HG03354 (cell line): Measurements from ENCODE around the gene RIN3.

ENCODE experiments used
- ATAC-seq: cut with Tn5 transposase; IDR thresholded peaks from one replicate; pipeline ENCODE4 v1.9.1; 2021; ENCODE audit warnings: mild to moderate bottlenecking; ENCODE audit not compliant: unreplicated experiment, poor library complexity, severe bottlenecking

The RIN3 gene

DNA sequence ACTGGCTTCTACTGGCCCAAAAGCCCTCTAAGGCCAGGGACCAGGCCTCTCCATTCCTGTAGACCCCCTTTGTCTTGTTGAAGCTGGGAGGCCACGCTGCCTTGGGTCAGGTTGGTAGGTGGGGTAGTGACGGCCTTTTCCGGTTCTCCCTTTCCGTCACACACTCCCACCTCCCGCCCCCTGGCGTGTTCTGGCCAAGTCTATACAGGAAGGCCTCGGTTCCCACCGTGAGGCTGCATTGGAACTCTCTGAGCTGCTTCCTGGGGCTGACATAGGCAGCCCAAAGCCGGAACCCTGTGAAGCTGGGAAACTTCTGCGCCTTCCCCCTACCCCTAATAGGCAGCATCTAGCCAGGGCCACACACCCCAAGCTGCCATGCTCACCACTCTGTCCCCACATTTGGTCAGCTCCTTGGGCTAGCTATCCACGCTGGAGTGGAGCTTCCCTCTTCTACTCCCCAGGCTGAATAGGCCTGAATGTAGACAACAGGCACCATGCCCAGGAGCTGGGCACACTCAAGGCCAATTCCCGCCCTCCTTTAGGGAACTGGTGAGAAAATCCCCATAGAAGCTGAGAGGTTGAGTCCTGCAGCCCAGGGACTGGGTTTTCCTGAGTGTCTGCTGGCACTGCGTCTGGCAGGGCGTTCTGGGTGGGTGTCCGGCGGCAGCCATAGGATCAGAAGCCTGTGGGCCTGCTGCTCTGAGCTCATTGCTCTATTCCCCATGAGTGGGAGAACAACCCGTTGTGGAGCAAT is 35.7 kb downstream of the RIN3 start:
- ATAC-seq: no peak

DNA sequence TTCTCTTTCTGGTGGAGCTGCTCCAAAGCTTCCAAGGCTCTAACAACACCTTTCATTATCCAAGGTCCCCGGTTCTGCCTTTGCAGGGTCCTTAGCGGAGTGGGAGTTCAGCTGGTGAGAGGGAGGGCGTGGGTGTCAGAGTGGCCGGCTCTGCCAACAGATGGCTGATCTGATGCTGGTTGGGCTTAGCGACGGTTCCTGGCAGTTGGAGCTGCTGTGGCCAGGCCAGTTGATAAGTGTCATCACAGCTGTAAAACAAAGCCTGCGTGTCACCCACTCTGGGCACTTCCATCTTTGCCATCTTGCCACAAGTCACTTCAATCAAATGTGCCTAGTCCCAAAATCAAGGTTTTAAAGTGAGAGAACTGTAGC is 36.3 kb downstream of the RIN3 start:
- no peak for ATAC-seq

- ATAC-seq: peak; percentile 83
These were observed 37.7 kb downstream of the RIN3 start for GRCh38 chr14:92551044-92551841.

GRCh38 chr14:92552066-92552465 is 38.5 kb downstream of the RIN3 start:
- no peak for ATAC-seq

DNA sequence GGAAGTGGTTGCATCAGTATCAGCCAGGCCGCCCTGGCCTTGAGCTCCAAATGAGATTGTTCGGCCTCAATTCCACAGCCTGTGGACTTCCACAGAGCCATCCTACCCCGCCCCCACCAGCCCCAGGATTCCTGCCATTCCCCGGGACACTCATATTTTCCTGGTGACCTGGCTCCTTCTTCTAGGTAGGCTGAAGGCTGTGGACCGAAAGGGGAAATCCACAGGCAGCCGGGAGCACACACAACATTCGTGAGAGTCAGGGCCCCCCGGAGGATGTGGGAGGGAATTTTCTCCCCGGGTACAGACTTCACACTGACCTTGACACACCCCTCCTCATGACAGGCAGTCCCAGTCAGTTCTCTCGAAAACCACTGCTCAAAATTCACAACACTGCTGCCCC is 39.9 kb downstream of the RIN3 start:
- ATAC-seq: no peak

DNA sequence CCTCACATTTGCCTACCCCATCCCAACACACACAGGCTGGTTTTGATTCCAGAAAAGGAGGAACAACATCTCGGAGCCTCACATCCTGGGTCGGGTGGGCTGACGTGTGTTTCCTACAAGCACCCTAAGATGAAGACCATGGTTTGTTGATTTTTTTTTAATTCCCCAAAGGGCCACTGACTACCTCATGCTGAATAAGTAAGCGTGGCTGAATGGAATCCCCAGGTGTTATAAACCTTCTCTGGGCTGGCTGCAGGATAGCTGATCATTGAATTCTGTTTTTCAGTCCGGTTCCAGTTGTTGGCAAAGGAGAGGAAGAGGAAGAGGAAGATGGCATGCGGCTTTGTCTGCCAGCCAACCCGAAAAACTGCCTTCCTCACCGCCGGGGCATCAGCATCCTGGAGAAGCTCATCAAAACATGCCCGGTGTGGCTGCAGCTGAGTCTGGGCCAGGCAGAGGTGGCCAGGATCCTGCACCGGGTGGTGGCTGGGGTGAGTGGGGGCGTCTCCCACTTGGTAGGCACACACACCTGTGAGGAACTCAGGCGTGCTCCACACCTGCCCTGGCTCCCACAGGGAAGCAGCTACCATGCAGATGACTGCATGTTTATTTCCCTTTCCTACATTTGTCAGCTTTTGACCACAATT is 42.0 kb downstream of the RIN3 start:
- ATAC-seq: no peak

DNA sequence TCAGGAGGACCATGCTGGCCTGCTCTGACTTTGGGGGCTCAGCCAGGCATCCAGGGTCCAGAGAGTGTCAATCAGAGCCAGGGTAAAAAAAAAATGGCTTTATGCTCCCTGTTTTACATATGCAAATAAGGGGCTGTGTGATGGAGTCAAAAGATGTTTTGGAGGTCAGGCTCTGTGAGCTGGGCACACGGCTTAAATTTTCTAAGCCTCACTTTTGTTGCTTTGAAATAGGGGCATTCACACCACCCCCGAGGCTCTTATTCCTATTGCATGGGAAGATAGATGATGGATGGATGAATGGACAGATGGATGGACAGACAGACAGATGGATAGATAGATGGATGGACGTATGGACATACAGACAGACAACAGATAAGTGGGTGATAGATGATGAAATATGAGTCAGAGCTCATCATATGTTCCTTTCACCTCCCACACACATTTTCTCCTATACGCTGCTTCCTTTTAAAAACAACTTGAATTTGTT is 42.7 kb downstream of the RIN3 start:
- no peak for ATAC-seq

GRCh38 chr14:92556863-92557543 is 43.4 kb downstream of the RIN3 start:
- no peak for ATAC-seq

- ATAC-seq: no peak
These were observed 43.9 kb downstream of the RIN3 start for GRCh38 chr14:92557544-92557912.

DNA sequence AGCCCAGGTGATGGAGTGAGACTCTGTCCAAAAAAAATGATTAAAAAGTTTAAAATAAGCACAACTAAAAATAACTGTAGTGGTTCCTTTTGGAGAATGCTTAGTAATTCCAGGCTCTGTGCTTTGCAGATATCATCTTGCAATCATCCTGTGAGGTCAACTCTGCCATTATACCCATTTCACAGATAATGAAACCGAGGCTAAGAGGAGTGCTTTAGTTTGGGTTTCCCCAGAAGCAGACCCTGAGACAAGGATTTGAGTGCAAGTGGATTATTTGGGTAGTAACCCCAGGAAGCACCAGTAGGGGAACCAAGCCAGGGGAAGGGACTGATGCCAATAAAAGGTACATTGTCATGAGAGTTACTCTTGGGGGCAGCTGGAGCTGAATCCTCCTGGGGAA is 44.7 kb downstream of the RIN3 start:
- no peak for ATAC-seq

DNA sequence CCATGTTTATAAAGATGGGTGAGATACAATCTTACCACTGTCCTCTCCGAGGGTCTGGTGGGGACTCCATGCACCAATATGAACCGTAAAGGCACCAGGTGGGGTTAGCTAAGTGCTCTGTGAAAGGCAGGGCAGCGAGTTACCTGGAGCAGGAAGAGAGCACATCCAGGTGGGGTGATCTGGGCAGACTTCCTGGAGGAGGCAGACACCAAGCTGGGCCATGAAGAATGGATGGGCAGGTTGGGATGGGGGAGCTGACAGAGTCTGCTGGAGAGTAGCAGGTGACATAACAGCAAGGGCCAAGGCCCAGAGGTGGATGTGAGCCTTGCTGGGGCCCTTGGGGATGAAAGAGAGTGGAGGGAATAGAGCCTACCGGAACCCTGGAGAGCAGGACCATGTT is 45.9 kb downstream of the RIN3 start:
- ATAC-seq: no peak

GRCh38 chr14:92560106-92560865 is 46.7 kb downstream of the RIN3 start:
- no peak for ATAC-seq

DNA sequence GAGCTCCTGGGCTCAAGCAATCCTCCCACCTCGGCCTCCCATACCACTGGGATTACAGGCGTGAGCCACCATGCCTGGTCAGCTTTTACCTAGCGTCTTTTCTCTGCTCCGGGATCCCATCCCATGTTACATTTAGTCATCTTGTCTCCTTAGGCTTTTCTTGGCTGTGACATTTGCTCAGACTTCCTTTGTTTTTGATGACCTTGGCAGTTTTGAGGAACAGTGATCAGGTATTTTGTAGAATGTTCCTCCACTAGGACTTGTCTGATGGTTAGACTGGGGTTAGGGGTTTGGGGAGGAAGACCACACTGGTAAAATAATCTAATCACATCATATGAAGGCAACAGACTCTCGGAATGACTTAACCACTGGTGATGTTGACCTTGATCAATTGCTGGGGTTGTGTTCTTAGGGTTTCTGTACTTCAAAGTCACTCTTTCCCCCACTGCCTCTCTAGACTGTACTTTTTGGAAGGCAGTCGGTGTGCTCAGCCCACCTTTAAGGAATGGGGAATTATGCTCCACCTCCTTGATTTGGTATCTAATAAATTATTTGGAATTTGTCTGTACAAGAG is 48.4 kb downstream of the RIN3 start:
- no peak for ATAC-seq

DNA sequence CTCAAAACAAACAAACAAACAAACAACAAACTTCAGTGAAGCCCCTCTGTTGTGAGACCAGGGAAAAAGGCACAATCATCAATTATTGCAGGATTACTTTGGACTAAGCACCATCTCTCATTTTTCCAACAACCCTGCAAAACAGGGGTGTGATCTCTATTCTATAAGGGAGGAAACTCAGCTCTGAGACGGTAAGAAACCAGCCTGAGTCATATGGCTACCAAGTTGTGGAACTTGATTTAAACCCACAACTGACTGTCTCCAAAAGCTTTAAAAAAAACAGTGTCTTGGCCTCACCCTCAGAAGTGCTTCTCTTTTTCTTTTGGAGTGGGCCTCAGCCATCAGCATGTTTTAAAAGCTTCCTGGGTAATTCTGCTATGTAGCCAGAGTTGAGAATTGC is 49.8 kb downstream of the RIN3 start:
- peak; percentile 84 for ATAC-seq

GRCh38 chr14:92563765-92564285 is 50.2 kb downstream of the RIN3 start:
- no peak for ATAC-seq

GRCh38 chr14:92564344-92565039 is 50.9 kb downstream of the RIN3 start:
- no peak for ATAC-seq

DNA sequence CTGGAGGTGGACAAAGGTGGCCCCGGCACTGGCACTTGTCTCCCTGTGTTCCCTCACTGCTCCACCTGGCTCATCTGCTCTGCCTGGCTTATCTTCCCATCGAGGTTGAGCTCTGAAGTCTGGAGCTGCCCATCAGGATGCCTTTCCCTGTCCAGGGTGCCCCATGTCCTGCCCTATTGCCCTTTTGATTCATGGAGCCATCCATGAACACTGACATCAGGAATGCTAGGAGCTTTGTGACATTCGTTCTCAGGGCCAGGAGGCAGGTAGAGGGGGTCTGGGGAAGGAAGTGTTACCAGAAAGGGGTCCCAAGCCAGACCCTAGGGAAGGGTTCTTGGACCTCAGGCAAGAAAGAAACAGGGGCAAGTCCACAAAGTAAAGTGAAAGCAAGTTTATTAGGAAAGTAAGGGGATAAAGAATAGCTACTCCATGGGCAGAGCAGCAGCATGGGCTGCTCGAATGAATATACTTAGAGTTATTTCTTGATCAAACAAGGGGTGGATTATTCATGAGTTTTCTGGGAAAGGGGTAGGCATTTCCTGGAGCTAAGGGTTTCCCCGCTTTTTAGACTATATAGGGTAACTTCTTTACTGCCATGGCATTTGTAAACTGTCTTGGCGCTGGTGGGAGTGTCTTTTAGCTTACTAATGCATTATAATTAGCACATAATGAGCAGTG is 51.6 kb downstream of the RIN3 start:
- no peak for ATAC-seq

DNA sequence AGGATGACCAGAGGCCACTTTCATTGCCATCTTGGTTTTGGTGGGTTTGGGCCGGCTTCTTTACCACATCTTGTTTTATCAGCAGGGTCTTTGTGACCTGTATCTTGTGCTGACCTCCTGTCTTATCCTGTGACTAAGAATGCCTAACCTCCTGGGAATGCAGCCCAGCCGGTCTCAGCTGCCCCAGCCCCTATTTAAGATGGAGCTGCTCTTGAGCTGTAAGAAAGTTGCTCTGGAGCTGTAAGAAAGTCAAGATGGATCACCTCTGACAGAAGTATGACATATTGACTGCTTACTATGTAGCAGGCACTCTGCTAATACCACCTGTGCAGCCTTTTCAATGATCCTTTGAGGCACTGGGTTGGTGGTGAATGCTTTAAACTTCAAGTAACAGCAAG is 52.1 kb downstream of the RIN3 start:
- ATAC-seq: no peak
